K562 (cell line): Measurements from ENCODE around the gene HDAC5. TPM values are rescaled to one million over a fixed set of nuclear protein-coding genes. Genes with fewer than 3 reads are reported as not detected.

Experiments
- AFF4 ChIP-seq: sonication (generic); formaldehyde crosslinking; IDR thresholded peaks from 2 replicates; pipeline ENCODE4 v1.8.0; 2023; ENCODE audit warnings: mild to moderate bottlenecking, missing genetic modification reagents
- BRF1 ChIP-seq: IDR thresholded peaks from 3 replicates; pipeline ENCODE4 v1.6.1; 2011; ENCODE audit warnings: borderline replicate concordance, mild to moderate bottlenecking; ENCODE audit not compliant: insufficient read length; ENCODE audit errors: extremely low read depth
- CBX1 ChIP-seq: sonication (generic); IDR thresholded peaks from 2 replicates; pipeline ENCODE4 v1.6.1; 2016; ENCODE audit warnings: antibody characterized with exemption, low read depth, mild to moderate bottlenecking
- FIP1L1 ChIP-seq: fragments of 200-400 bp; formaldehyde crosslinking; IDR thresholded peaks from 2 replicates; pipeline ENCODE4 v1.6.1; 2018; ENCODE audit warnings: mild to moderate bottlenecking, low read depth, low read length; ENCODE audit not compliant: poor library complexity, severe bottlenecking
- FOSL1 ChIP-seq: fragments of 200-800 bp; sonication (Bioruptor generic); conservative IDR thresholded peaks from 2 replicates; pipeline ENCODE4 v1.6.1; 2016; ENCODE audit warnings: missing genetic modification characterization, missing compliant biosample characterization
- FOXA1 ChIP-seq: fragments of 450-650 bp; IDR thresholded peaks from 2 replicates; pipeline ENCODE4 v1.6.1; 2016; ENCODE audit warnings: mild to moderate bottlenecking, borderline replicate concordance
- FOXP1 ChIP-seq: sonication (generic); formaldehyde crosslinking; IDR thresholded peaks from 2 replicates; pipeline ENCODE4 v1.8.0; 2022; ENCODE audit warnings: mild to moderate bottlenecking, missing genetic modification reagents
- FUS ChIP-seq: fragments of 200-400 bp; formaldehyde crosslinking; optimal IDR thresholded peaks from 2 replicates; pipeline ENCODE3; 2017; ENCODE audit warnings: low read depth, low read length
- MEIS2 ChIP-seq: fragments of 450-650 bp; IDR thresholded peaks from 2 replicates; pipeline ENCODE4 v1.6.1; 2014; ENCODE audit warnings: mild to moderate bottlenecking; ENCODE audit not compliant: partially characterized antibody
- NCOA1 ChIP-seq: fragments of 450-650 bp; IDR thresholded peaks from 2 replicates; pipeline ENCODE4 v1.6.1; 2016; ENCODE audit warnings: low read depth
- NCOR1 ChIP-seq: fragments of 450-650 bp; IDR thresholded peaks from 2 replicates; pipeline ENCODE4 v1.6.1; 2016; ENCODE audit warnings: mild to moderate bottlenecking, moderate library complexity
- NRF1 ChIP-seq, 2 experiments: fragments of 450-650 bp; IDR thresholded peaks in 1 of 2; conservative IDR thresholded peaks in 1 of 2; 2 replicates each; pipeline ENCODE4 v1.6.1; 2014; ENCODE audit warnings: mild to moderate bottlenecking in 2 of 2
- PCBP2 ChIP-seq: fragments of 200-400 bp; formaldehyde crosslinking; IDR thresholded peaks from 2 replicates; pipeline ENCODE4 v1.6.1; 2018; ENCODE audit warnings: low read length, low read depth, mild to moderate bottlenecking, moderate library complexity; ENCODE audit not compliant: poor library complexity, severe bottlenecking
- PRMT5 ChIP-seq: sonication (generic); formaldehyde crosslinking; IDR thresholded peaks from 2 replicates; pipeline ENCODE4 v1.5.0; 2020; ENCODE audit warnings: missing genetic modification reagents
- RNF2 ChIP-seq: sonication (generic); IDR thresholded peaks from 2 replicates; pipeline ENCODE4 v1.6.1; 2016
- RUNX1 ChIP-seq: sonication (generic); IDR thresholded peaks from 2 replicates; pipeline ENCODE4 v1.6.1; 2016; ENCODE audit warnings: antibody characterized with exemption, low read depth
- SMARCA4 ChIP-seq: fragments of 450-650 bp; IDR thresholded peaks from 2 replicates; pipeline ENCODE4 v1.6.1; 2016
- SNRNP70 ChIP-seq: fragments of 200-400 bp; formaldehyde crosslinking; optimal IDR thresholded peaks from 2 replicates; pipeline ENCODE3; 2017; ENCODE audit warnings: low read depth, low read length
- YBX1 ChIP-seq: fragments of 450-650 bp; IDR thresholded peaks from 2 replicates; pipeline ENCODE4 v1.7.1; 2016; ENCODE audit warnings: mild to moderate bottlenecking
- ZBTB49 ChIP-seq: sonication (generic); formaldehyde crosslinking; IDR thresholded peaks from 2 replicates; pipeline ENCODE4 v1.8.0; 2022; ENCODE audit warnings: missing genetic modification reagents, mild to moderate bottlenecking, borderline replicate concordance
- ZFP30 ChIP-seq: fragments of 250-450 bp; sonication (Bioruptor Pico); IDR thresholded peaks from 2 replicates; pipeline ENCODE4 v1.8.0; 2022; ENCODE audit warnings: moderate library complexity, mild to moderate bottlenecking, inconsistent platforms, borderline replicate concordance
- ZNF280A ChIP-seq: fragments of 450-650 bp; IDR thresholded peaks from 2 replicates; pipeline ENCODE4 v1.6.1; 2018; ENCODE audit warnings: mild to moderate bottlenecking, low read depth; ENCODE audit not compliant: partially characterized antibody
- ZNF354B ChIP-seq: fragments of 250-450 bp; sonication (Bioruptor Pico); IDR thresholded peaks from 2 replicates; pipeline ENCODE4 v1.4.0; 2020
- polyA plus RNA-seq, 8 experiments: library from polyadenylated mRNA; depleted of rRNA in 4 of 8; stranded (reverse) in 5 of 8; unstranded in 3 of 8; fragments of >200 nt; fragmentation: Nextera tagmentation in 2 of 8; fragmentation: Illumina TruSeq in 1 of 8; extraction: Ambion mirVana in 2 of 8; extraction: Trizol in 1 of 8; gene quantifications; 2 replicates each; pipeline versions ENCODE4 v1.2.1 to v1.2.3, GENCODE V29; 2011 to 2014; ENCODE audit warnings: inconsistent platforms in 1 of 8, missing spikeins in 1 of 8
- total RNA-seq, 7 experiments: library from RNA; depleted of rRNA in 6 of 7; stranded (reverse); fragments of >200 nt in 6 of 7; fragmentation: Illumina TruSeq in 2 of 7; extraction: Trizol in 2 of 7; gene quantifications; 2 replicates each; pipeline versions ENCODE4 v1.2.1 to v1.2.3, GENCODE V29; 2011 to 2021; ENCODE audit warnings: low replicate concordance in 1 of 7

The HDAC5 gene
- total and polyA plus RNA-seq, 9 of the 15 experiments (the other 6 are each of a cell fraction or from before 2014, with no cell fraction given): 0.45 to 26.2 (median 16.4) TPM

- TF ChIP-seq AFF4 (no peak), ZNF354B (CRISPR knock-in tag) (no peak), SMARCA4 (peak; percentile 92), CBX1 (no peak), ZBTB49 (no peak), NCOA1 (0 out of 2 replicates have a peak, but pooled peaks have one; percentile 17), PRMT5 (CRISPR knock-in tag) (no peak), MEIS2 (peak; percentile 83), ZNF280A (no peak), PCBP2 (no peak), ZFP30 (CRISPR knock-in tag) (no peak), FOXP1 (no peak), SNRNP70 (no peak), YBX1 (no peak), FUS (no peak), FOSL1 (tag) (peak; percentile 93), RUNX1 (no peak), BRF1 (no peak), NCOR1 (0 out of 2 replicates have a peak, but pooled peaks have one; percentile 12), RNF2 (peak; percentile 14; the same call in 1 of the 2 replicates), FIP1L1 (no peak), NRF1 (conservative IDR thresholded peaks at IDR 0.05 in 1 of 2, IDR thresholded peaks at IDR 0.05 in 1 of 2) (0 out of 4 replicates have a peak, but pooled peaks of 1 of the 2 experiments have one; percentile 9), FOXA1 (no peak)
Measured at GRCh38 chr17:44132275-44132821, 8.9 kb upstream of the HDAC5 start (continued).
